SK-N-SH treated with all-trans-retinoic acid at 6 μM for 48 hours (cell line): ENCODE data around the gene TTC23.

Source experiments
- ATAC-seq: fragments of 200-7000 bp; cut with Tn5 transposase; 3 replicates; pipeline ENCODE4 v1.9.1; 2020; ENCODE audit warnings: mild to moderate bottlenecking, moderate library complexity
- BACH2 ChIP-seq: fragments of 250-450 bp; sonication (Bioruptor Pico); IDR thresholded peaks from 2 replicates; pipeline ENCODE4 v1.9.0; 2021; ENCODE audit warnings: mild to moderate bottlenecking, borderline replicate concordance
- CREB5 ChIP-seq: fragments of 250-450 bp; sonication (Bioruptor Pico); IDR thresholded peaks from 2 replicates; pipeline ENCODE4 v1.5.1; 2020; ENCODE audit warnings: low read depth, mild to moderate bottlenecking, moderate library complexity
- CSDC2 ChIP-seq: fragments of 250-450 bp; sonication (Bioruptor Pico); IDR thresholded peaks from 2 replicates; pipeline ENCODE4 v1.5.0; 2020; ENCODE audit warnings: mild to moderate bottlenecking, moderate library complexity
- CSRNP3 ChIP-seq: fragments of 250-450 bp; sonication (Bioruptor Pico); IDR thresholded peaks from 2 replicates; pipeline ENCODE4 v1.5.1; 2021; ENCODE audit warnings: mild to moderate bottlenecking, moderate library complexity
- ESRRG ChIP-seq: fragments of 250-450 bp; sonication (Bioruptor Pico); IDR thresholded peaks from 2 replicates; pipeline ENCODE4 v1.6.1; 2021; ENCODE audit warnings: mild to moderate bottlenecking
- GLIS3 ChIP-seq: fragments of 250-450 bp; sonication (Bioruptor Pico); IDR thresholded peaks from 2 replicates; pipeline ENCODE4 v1.5.0; 2020; ENCODE audit warnings: mild to moderate bottlenecking, moderate library complexity
- ISL1 ChIP-seq: fragments of 250-450 bp; sonication (Bioruptor Pico); IDR thresholded peaks from 2 replicates; pipeline ENCODE4 v2.1.2; 2022; ENCODE audit warnings: mild to moderate bottlenecking, moderate library complexity
- OSR1 ChIP-seq: fragments of 250-450 bp; sonication (Bioruptor Pico); IDR thresholded peaks from 2 replicates; pipeline ENCODE4 v1.8.0; 2022; ENCODE audit warnings: moderate library complexity, mild to moderate bottlenecking, inconsistent platforms
- PPARA ChIP-seq: fragments of 250-450 bp; sonication (Bioruptor Pico); IDR thresholded peaks from 2 replicates; pipeline ENCODE4 v1.5.0; 2020; ENCODE audit warnings: mild to moderate bottlenecking, borderline replicate concordance
- SNAI2 ChIP-seq: fragments of 250-450 bp; sonication (Bioruptor Pico); IDR thresholded peaks from 2 replicates; pipeline ENCODE4 v1.5.0; 2020; ENCODE audit warnings: mild to moderate bottlenecking, moderate library complexity
- TOX ChIP-seq: fragments of 250-450 bp; sonication (Bioruptor Pico); IDR thresholded peaks from 2 replicates; pipeline ENCODE4 v1.8.0; 2021; ENCODE audit warnings: mild to moderate bottlenecking, moderate library complexity, borderline replicate concordance
- TSHZ2 ChIP-seq: fragments of 250-450 bp; sonication (Bioruptor Pico); IDR thresholded peaks from 2 replicates; pipeline ENCODE4 v1.5.0; 2020; ENCODE audit warnings: mild to moderate bottlenecking, moderate library complexity
- ZC3H10 ChIP-seq: fragments of 250-450 bp; sonication (Bioruptor Pico); IDR thresholded peaks from 2 replicates; pipeline ENCODE4 v1.5.1; 2021; ENCODE audit warnings: mild to moderate bottlenecking, moderate library complexity
- ZFP3 ChIP-seq: fragments of 250-450 bp; sonication (Bioruptor Pico); IDR thresholded peaks from 2 replicates; pipeline ENCODE4 v1.5.0; 2020; ENCODE audit warnings: mild to moderate bottlenecking, moderate library complexity
- ZFP30 ChIP-seq: fragments of 450-650 bp; formaldehyde crosslinking; IDR thresholded peaks from 2 replicates; pipeline ENCODE4 v1.5.0; 2022; ENCODE audit warnings: mild to moderate bottlenecking, moderate library complexity
- ZNF565 ChIP-seq: fragments of 450-650 bp; formaldehyde crosslinking; conservative IDR thresholded peaks from 2 replicates; pipeline ENCODE4 v1.5.0; 2020; ENCODE audit warnings: low read depth, mild to moderate bottlenecking, moderate library complexity
- ZNF70 ChIP-seq: fragments of 450-650 bp; formaldehyde crosslinking; IDR thresholded peaks from 2 replicates; pipeline ENCODE4 v1.5.0; 2020; ENCODE audit warnings: mild to moderate bottlenecking, moderate library complexity
- ZNF8 ChIP-seq: fragments of 450-650 bp; formaldehyde crosslinking; IDR thresholded peaks from 2 replicates; pipeline ENCODE4 v1.5.0; 2020; ENCODE audit warnings: mild to moderate bottlenecking, moderate library complexity

Gene TTC23

GRCh38 chr15:99165020-99165790, 84.2 kb downstream of the TTC23 start:
- no peak for TF ChIP-seq ZNF8 (CRISPR knock-in tag)
- TF ChIP-seq ZFP30 (CRISPR knock-in tag), result no peak
- no peak for TF ChIP-seq CSDC2 (CRISPR knock-in tag)
- no peak for TF ChIP-seq GLIS3 (CRISPR knock-in tag)
- no peak for TF ChIP-seq OSR1
- no peak for TF ChIP-seq PPARA (CRISPR knock-in tag)
- TF ChIP-seq TOX, result no peak
- TF ChIP-seq ZNF565 (CRISPR knock-in tag), result no peak
- TF ChIP-seq BACH2 (CRISPR knock-in tag), result no peak
- no peak for TF ChIP-seq ZFP3 (CRISPR knock-in tag)
- TF ChIP-seq CREB5, result no peak
- no peak for TF ChIP-seq SNAI2 (CRISPR knock-in tag)
- no peak for TF ChIP-seq TSHZ2 (CRISPR knock-in tag)
- ATAC-seq, result no peak

- TF ChIP-seq CREB5, result no peak
- TF ChIP-seq SNAI2 (CRISPR knock-in tag), result no peak
- no peak for TF ChIP-seq ZFP3 (CRISPR knock-in tag)
- TF ChIP-seq ESRRG (CRISPR knock-in tag), result no peak
- TF ChIP-seq CSRNP3, result no peak
- no peak for TF ChIP-seq ZNF565 (CRISPR knock-in tag)
- TF ChIP-seq TSHZ2 (CRISPR knock-in tag), result no peak
- no peak for TF ChIP-seq BACH2 (CRISPR knock-in tag)
- TF ChIP-seq ISL1 (CRISPR knock-in tag), result no peak
- ATAC-seq, result no peak
Measured at GRCh38 chr15:99164119-99164518, 85.3 kb downstream of the TTC23 start.

GRCh38 chr15:99163271-99164062, 85.9 kb downstream of the TTC23 start:
- ATAC-seq, result no peak
- TF ChIP-seq BACH2 (CRISPR knock-in tag), result no peak
- no peak for TF ChIP-seq ISL1 (CRISPR knock-in tag)
- TF ChIP-seq PPARA (CRISPR knock-in tag), result no peak
- no peak for TF ChIP-seq ZFP30 (CRISPR knock-in tag)
- TF ChIP-seq CSRNP3, result no peak
- TF ChIP-seq TSHZ2 (CRISPR knock-in tag), result no peak
- TF ChIP-seq GLIS3 (CRISPR knock-in tag), result no peak
- no peak for TF ChIP-seq ZC3H10
- TF ChIP-seq ESRRG (CRISPR knock-in tag), result no peak
- TF ChIP-seq ZNF70 (CRISPR knock-in tag), result no peak
